ENCODE data around the gene ANKRD42.
"Not testable (repeated sequence)": the region's sequence is repeated elsewhere in the genome, so short reads cannot be mapped to it uniquely, and the experiment has no call there.

ANKRD42 gene

DNA sequence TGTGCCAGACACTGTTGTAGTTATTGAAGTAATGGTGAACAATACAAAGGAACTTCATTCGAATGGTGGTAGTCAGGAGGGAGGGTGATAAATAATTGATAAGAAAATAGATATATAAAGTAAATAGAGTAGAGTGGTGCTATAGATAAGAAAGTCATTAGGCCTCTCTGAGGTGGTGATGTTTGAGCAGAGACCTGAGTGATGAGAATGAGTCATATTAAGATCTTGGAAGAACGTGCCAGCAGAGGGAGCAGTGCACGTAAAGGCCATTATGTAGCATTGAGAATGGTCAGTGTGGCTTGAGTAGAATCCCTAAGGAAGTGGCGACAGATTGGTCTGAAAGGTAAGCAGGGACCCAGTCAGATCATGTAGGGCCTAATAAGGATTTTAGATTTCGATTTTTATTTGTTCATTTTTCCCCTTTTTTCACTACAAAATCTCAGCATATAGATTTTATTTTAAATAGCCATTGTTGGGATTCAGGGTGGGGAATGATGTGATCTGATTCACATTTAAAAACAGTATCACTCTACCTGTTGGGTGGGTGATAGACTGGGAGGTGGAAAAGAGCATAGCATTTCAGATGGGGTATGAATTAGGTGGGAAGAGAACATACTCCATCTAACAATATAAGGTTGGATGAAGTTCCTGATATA is 47.9 kb downstream of the ANKRD42 start:
- peak; percentile 30 for DNase-seq (ENCODE audit: low read depth)

- no peak for DNase-seq (ENCODE audit: low read depth)
These were observed 55.9 kb downstream of the ANKRD42 start for GRCh38 chr11:83249445-83249844.

GRCh38 chr11:83249972-83250593 is 56.6 kb downstream of the ANKRD42 start:
- no peak for DNase-seq (ENCODE audit: low read depth)

DNA sequence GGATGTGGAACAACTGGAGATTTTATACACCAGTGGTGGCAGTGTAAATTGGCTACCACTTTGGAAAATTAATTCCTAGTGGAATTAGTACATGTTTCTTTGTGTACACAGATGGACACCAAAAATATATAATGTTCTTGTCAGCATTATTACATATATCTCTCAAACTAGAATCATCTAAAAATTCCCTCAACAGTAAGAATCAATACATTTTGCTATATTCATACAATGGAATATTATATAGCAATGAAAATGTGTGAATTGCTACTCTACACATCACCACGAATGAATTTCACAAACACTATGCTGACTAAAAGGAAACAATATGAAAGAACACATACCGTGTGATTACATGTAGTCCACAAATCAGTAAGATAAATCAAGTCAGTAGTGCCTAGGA is 58.8 kb downstream of the ANKRD42 start:
- no peak for DNase-seq (ENCODE audit: low read depth)

DNA sequence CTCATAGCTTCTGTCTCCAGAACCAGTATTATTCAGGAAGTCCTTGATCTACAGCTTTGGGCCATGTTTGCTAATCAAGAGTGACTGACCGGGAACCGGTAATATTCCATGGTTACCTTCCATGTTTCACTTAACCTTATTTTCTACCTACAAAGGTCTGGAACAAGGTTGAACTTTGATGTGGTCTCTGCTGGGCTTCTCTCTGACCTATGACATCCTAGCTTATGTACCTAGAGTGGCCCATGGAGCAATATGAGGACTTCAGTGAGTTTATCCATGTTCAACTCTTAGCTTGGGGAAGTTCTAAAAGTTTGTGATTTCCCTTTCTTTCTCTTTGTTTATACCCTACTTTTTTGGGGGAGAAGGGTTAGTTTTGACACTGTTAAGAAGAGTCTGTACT is 59.4 kb downstream of the ANKRD42 start:
- no peak for DNase-seq (ENCODE audit: low read depth)

DNA sequence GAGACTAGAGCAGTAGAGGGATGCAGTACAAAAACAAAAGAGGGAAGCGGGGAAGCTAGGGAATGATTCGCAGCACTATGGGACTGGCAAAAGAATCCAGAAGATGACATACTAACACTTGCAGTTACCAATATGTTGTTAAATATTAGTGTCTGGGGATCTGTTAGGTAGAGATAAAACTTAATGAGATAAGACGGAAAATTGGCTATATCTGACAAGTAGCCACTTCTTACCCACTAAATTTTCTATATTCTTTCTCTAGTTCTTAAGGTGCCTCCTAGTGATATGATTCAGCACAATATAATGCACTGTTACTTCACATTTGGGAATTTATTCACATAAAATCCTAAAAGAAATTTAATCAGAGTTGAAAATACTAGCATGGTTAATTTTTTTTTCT is 61.9 kb downstream of the ANKRD42 start:
- no peak for DNase-seq (ENCODE audit: low read depth)

GRCh38 chr11:83256602-83257340 is 63.3 kb downstream of the ANKRD42 start:
- DNase-seq (ENCODE audit: low read depth), result no peak

- DNase-seq (ENCODE audit: low read depth), result peak; percentile 82
These were observed 64.3 kb downstream of the ANKRD42 start for GRCh38 chr11:83257761-83258168.

DNA sequence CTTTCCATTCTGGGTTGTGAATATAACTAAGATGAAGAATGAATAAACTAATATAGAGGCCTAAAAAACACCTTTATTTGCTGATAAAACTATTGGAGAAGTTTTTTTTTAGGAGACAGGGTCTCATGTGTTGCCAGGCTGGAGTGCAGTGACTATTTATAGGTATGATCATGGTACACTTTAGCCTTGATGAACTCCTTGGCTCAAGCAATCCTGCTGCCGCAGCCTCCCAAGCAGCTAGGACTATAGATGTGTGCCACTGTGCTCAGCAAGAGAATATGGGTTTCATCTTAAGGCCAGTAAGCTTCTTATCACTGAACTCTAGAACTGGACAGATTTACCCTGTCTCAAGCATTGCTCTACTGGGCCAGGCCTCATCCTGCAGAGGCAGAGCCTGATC is 66.0 kb downstream of the ANKRD42 start:
- DNase-seq (ENCODE audit: low read depth), result no peak

GRCh38 chr11:83265331-83265730 is 71.8 kb downstream of the ANKRD42 start:
- no peak for DNase-seq (ENCODE audit: low read depth)

- DNase-seq (ENCODE audit: low read depth), result not testable (repeated sequence)
These were observed 75.6 kb downstream of the ANKRD42 start for GRCh38 chr11:83269080-83269479.

DNA sequence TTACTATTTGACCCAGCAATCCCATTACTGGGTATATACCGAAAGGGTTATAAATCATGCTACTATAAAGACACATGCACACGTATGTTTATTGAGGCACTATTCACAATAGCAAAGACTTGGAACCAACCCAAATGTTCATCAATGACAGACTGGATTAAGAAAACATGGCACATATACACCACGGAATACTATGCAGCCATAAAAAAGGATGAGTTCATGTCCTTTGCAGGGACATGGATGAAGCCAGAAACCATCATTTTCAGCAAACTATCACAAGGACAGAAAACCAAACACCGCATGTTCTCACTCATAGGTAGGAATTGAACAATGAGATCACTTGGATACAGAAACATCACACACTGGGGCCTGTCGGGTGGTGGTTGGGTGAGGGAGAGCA is 78.2 kb downstream of the ANKRD42 start:
- DNase-seq (ENCODE audit: low read depth), result not testable (repeated sequence)

DNA sequence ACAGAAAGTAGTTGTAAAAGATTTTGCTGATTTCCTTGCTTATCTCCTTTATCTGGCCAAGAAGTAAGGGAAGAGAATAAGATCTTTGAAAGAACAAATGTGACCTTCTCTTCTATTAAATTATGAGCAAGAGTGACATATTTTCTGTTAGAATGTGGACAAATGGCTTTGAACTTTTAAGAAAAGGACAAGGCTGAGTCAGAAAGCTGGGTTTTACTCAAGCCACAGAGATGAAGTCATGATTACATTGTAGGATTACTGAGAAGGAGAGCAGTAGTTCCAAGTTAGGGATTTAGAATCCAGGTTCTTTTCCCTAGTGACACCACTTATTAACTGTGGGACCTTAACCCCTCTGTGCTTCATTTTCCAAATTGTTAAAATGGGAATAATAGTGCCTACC is 79.1 kb downstream of the ANKRD42 start:
- peak; percentile 65 for DNase-seq (ENCODE audit: low read depth)

DNA sequence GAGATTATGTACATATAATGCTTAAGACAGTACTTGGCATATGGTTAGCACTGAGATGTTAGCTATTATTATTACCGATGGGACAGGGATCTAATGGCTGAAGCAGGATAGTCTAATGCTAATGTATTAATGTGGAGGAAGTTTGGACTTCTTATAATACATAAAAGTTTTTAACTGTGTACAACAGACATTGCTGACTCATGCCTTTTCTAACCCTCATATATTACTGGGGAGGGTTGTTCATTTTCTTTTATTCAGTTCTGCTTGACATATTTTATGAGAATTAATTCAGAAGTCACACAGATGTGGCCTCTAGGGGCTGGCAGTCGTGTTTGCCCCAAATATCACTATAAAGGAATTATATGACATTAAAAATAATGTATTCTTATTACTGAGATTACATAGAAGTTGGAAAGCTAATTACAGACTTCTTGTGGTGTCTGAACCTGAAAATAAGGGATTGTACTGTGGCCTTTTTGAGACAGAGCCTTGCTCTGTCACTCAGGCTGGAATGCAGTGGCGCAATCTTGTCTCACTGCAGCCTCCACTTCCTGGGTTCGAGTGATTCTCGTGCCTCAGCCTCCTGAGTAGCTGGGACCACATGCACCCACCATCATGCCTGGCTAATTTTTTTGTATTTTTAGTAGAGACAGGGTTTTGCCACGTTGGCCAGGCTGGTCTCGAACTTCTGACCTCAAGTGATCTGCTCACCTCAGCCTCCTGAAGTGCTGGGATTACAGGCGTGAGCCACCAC is 82.6 kb downstream of the ANKRD42 start:
- no peak for DNase-seq (ENCODE audit: low read depth)

GRCh38 chr11:83278351-83278750 is 84.8 kb downstream of the ANKRD42 start:
- no peak for DNase-seq (ENCODE audit: low read depth)

DNA sequence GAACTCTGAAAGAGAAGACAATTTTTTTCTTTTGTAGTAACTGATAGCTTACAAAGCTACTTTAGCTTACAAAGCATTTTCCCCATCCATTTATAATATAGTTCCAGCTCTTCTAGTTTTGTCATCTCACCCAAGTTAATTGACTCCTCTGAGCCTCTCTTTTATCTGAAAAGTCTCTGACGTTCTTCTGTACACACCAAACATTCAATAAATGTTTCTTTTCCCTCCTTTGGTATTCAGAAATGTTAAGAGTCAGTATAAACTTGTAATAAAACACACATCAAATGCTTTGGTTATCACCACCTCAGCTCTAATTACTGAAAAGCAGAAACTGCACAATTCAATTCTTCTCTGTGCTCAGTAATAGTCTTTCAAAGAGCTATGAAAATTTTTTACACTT is 86.7 kb downstream of the ANKRD42 start:
- no peak for DNase-seq (ENCODE audit: low read depth)

DNA sequence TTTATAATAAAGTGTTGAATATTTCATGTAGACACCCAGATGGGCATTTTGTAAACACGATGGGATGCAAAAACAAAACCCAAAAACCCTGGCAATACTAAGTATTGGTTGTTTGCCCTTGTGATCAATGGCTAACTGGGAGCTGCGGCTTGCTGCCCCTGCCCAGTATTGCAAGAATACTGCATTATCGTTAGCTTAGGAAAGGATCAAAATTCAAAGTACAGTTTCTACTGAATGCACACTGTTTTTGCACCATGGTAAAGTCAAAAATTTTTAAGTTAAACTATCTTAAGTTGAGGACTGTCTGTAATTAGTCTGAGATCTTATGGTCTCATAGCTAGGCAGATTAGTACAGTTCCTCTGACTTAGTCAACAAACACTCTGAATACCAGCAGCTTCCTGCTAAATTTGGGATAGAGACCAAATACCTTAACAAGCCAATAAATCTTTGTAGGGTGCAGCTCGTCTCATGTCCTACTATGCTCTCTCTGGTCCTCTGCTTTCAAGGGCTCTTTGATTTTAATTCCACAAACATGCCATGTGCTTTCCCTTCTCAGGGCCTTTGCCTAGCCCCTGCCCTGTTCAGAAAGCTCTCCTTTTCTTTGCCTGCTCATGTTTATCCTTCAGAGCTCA is 88.7 kb downstream of the ANKRD42 start:
- DNase-seq (ENCODE audit: low read depth), result no peak

DNA sequence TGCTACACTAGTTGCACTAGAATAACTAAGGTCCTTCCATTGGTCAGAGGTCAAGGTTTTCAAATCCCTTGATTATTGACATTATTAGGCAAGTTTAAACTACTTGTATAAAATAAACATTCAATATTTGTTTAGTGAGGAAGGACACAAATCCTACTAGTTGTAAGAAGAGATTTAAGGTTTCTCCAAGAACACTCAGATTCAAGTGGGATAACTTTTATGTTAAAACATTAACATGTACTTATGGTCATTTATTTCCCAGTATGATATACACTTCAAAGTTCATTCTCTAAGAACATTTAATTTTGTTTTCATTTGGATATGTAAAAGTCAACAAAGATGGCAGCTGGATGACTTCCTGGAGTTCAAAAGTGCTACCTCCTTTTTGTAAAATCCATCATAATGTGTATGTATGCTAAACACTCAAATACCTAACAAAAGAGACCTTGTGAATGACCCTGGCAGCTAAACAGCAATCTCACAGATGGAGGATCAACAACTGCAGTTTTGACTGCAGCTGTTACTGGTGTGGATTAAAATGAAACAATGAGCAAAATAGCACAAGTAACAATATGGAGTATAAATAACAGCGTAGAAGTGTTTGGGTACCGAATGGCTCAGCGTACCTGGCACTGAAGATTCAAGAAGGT is 91.1 kb downstream of the ANKRD42 start:
- no peak for DNase-seq (ENCODE audit: low read depth)

- DNase-seq (ENCODE audit: low read depth), result no peak
These were observed 91.7 kb downstream of the ANKRD42 start for GRCh38 chr11:83285151-83285770.

DNA sequence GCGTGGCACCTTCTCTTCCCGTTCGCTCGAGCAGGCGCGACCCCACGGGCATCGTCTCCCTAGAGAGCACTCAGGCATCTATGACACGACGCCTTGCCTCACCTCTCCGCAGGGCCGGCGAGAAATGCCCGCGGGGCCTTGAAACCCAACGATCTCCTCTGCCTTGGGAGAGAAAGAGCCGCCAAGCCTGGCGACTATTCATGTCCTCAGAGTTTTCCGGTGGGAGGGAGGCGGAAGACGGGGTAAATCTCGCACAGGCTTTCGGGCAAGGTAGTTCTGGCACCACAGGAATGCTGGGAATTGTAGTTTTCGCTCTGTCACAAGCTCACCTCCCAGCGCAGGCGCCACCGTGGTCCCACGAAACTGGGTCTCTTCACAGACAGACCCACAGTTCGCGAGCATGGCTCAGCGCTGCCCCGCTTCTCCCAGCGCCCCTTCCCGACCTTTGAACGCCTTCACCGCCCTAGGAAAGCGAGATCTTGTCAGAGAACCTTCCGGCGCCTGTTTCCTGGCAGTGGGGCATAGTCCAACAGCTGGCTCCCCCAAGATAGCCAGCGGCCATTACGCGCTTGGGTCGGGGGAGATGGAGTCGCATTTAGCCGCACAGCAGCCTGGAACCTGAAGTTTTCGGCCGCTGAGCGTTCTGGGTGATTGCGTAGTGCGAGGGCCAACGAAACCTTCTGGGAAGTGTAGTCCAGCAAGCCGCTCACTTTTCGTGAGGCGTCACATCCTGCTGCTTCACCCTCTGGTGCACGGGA is 92.4 kb downstream of the ANKRD42 start, which contains the start of gene CCDC90B:
TSS of gene CCDC90B (minus strand) at position 597 of the 758 bp plus-strand sequence. CDS start at position 202, 395 bp downstream.
- peak; percentile 98 for DNase-seq (ENCODE audit: low read depth)
